Measurements from ENCODE around the gene DHRS12.

DHRS12 gene

GRCh38 chr13:51800486-51800885 is 3.5 kb downstream of the DHRS12 start:
- Histone ChIP-seq H3K27me3 (ENCODE audit: control insufficient read depth in 5 of 5, insufficient read depth in 4 of 5, low read length in 5 of 5) (no peaks in the 10 kb centered on the region), H3K9ac (ENCODE audit: low read length in 5 of 5) (no peak overlapping the region), H3K9me3 (ENCODE audit: control insufficient read depth in 5 of 5, low read length in 5 of 5) (no peaks in the 10 kb centered on the region), H3K4me3 (ENCODE audit: low read depth in 1 of 5, low read length in 5 of 5) (no peak overlapping the region), H3K36me3 (ENCODE audit: control insufficient read depth in 5 of 5, insufficient read depth in 5 of 5, low read length in 5 of 5) (peaks cover 0 to 31% (median 28%) of the 10 kb centered on the region in 5 donors), H3K27ac (ENCODE audit: low read depth, low read length) (peak overlapping the region; percentile 99), H3K4me1 (ENCODE audit: control insufficient read depth in 5 of 5, insufficient read depth in 5 of 5, low read length in 5 of 5) (peaks cover 17 to 51% (median 49%) of the 10 kb centered on the region in 5 donors)

- H3K4me3 ChIP-seq (ENCODE audit: low read depth in 1 of 5, low read length in 5 of 5): no peak overlapping the region
- H3K4me1 ChIP-seq (ENCODE audit: control insufficient read depth in 5 of 5, insufficient read depth in 5 of 5, low read length in 5 of 5): peaks cover 15 to 39% (median 37%) of the 10 kb centered on the region in 5 donors
- no peak overlapping the region for H3K27ac ChIP-seq (ENCODE audit: low read depth, low read length)
- no peak overlapping the region for H3K9ac ChIP-seq (ENCODE audit: low read length in 5 of 5)
- H3K36me3 ChIP-seq (ENCODE audit: control insufficient read depth in 5 of 5, insufficient read depth in 5 of 5, low read length in 5 of 5): peaks cover 0 to 38% (median 28%) of the 10 kb centered on the region in 5 donors
- no peaks in the 10 kb centered on the region for H3K27me3 ChIP-seq (ENCODE audit: control insufficient read depth in 5 of 5, insufficient read depth in 4 of 5, low read length in 5 of 5)
- no peaks in the 10 kb centered on the region for H3K9me3 ChIP-seq (ENCODE audit: control insufficient read depth in 5 of 5, low read length in 5 of 5)
Observed at GRCh38 chr13:51799261-51799660, 4.7 kb downstream of the DHRS12 start.

GRCh38 chr13:51797664-51798488 is 6.1 kb downstream of the DHRS12 start:
- Histone ChIP-seq H3K9ac (ENCODE audit: low read length in 5 of 5) (no peak overlapping the region), H3K36me3 (ENCODE audit: control insufficient read depth in 5 of 5, insufficient read depth in 5 of 5, low read length in 5 of 5) (peaks cover 0 to 41% (median 29%) of the 10 kb centered on the region in 5 donors), H3K9me3 (ENCODE audit: control insufficient read depth in 5 of 5, low read length in 5 of 5) (no peaks in the 10 kb centered on the region)

GRCh38 chr13:51796546-51796945 is 7.4 kb downstream of the DHRS12 start:
- peaks cover 0 to 41% (median 29%) of the 10 kb centered on the region in 5 donors for H3K36me3 ChIP-seq (ENCODE audit: control insufficient read depth in 5 of 5, insufficient read depth in 5 of 5, low read length in 5 of 5)
- H3K4me1 ChIP-seq (ENCODE audit: control insufficient read depth in 5 of 5, insufficient read depth in 5 of 5, low read length in 5 of 5): peaks cover 1 to 26% (median 22%) of the 10 kb centered on the region in 5 donors
- H3K9me3 ChIP-seq (ENCODE audit: control insufficient read depth in 5 of 5, low read length in 5 of 5): no peaks in the 10 kb centered on the region
- no peak overlapping the region for H3K4me3 ChIP-seq (ENCODE audit: low read depth in 1 of 5, low read length in 5 of 5)
- H3K9ac ChIP-seq (ENCODE audit: low read length in 5 of 5): no peak overlapping the region
- H3K27me3 ChIP-seq (ENCODE audit: control insufficient read depth in 5 of 5, insufficient read depth in 4 of 5, low read length in 5 of 5): no peaks in the 10 kb centered on the region
- H3K27ac ChIP-seq (ENCODE audit: low read depth, low read length): no peak overlapping the region

More at GRCh38 chr13:51797664-51798488, 6.1 kb downstream of the DHRS12 start:
- H3K27ac ChIP-seq (ENCODE audit: low read depth, low read length): no peak overlapping the region
- H3K4me1 ChIP-seq (ENCODE audit: control insufficient read depth in 5 of 5, insufficient read depth in 5 of 5, low read length in 5 of 5): peaks cover 11 to 39% (median 35%) of the 10 kb centered on the region in 5 donors
- no peaks in the 10 kb centered on the region for H3K27me3 ChIP-seq (ENCODE audit: control insufficient read depth in 5 of 5, insufficient read depth in 4 of 5, low read length in 5 of 5)
- H3K4me3 ChIP-seq (ENCODE audit: low read depth in 1 of 5, low read length in 5 of 5): no peak overlapping the region

- Histone ChIP-seq H3K9me3 (ENCODE audit: control insufficient read depth in 5 of 5, low read length in 5 of 5) (no peaks in the 10 kb centered on the region), H3K4me1 (ENCODE audit: control insufficient read depth in 5 of 5, insufficient read depth in 5 of 5, low read length in 5 of 5) (peaks cover 0 to 15% (median 11%) of the 10 kb centered on the region in 5 donors), H3K27ac (ENCODE audit: low read depth, low read length) (no peak overlapping the region), H3K36me3 (ENCODE audit: control insufficient read depth in 5 of 5, insufficient read depth in 5 of 5, low read length in 5 of 5) (peaks cover 0 to 41% (median 29%) of the 10 kb centered on the region in 5 donors), H3K27me3 (ENCODE audit: control insufficient read depth in 5 of 5, insufficient read depth in 4 of 5, low read length in 5 of 5) (no peaks in the 10 kb centered on the region), H3K9ac (ENCODE audit: low read length in 5 of 5) (no peak overlapping the region), H3K4me3 (ENCODE audit: low read depth in 1 of 5, low read length in 5 of 5) (no peak overlapping the region)
Observed at GRCh38 chr13:51795419-51795818, 8.5 kb downstream of the DHRS12 start.

GRCh38 chr13:51794964-51795363 is 9.0 kb downstream of the DHRS12 start:
- Histone ChIP-seq H3K27ac (ENCODE audit: low read depth, low read length) (no peak overlapping the region), H3K9ac (ENCODE audit: low read length in 5 of 5) (no peak overlapping the region), H3K4me3 (ENCODE audit: low read depth in 1 of 5, low read length in 5 of 5) (no peak overlapping the region), H3K9me3 (ENCODE audit: control insufficient read depth in 5 of 5, low read length in 5 of 5) (no peaks in the 10 kb centered on the region), H3K27me3 (ENCODE audit: control insufficient read depth in 5 of 5, insufficient read depth in 4 of 5, low read length in 5 of 5) (no peaks in the 10 kb centered on the region), H3K36me3 (ENCODE audit: control insufficient read depth in 5 of 5, insufficient read depth in 5 of 5, low read length in 5 of 5) (peaks cover 0 to 41% (median 29%) of the 10 kb centered on the region in 5 donors), H3K4me1 (ENCODE audit: control insufficient read depth in 5 of 5, insufficient read depth in 5 of 5, low read length in 5 of 5) (peaks cover 0 to 10% (median 6%) of the 10 kb centered on the region in 5 donors)

GRCh38 chr13:51793570-51794271 is 10.2 kb downstream of the DHRS12 start:
- Histone ChIP-seq H3K9ac (ENCODE audit: low read length in 5 of 5) (no peak overlapping the region), H3K4me1 (ENCODE audit: control insufficient read depth in 5 of 5, insufficient read depth in 5 of 5, low read length in 5 of 5) (peaks cover 0 to 9% (median 3%) of the 10 kb centered on the region in 5 donors), H3K36me3 (ENCODE audit: control insufficient read depth in 5 of 5, insufficient read depth in 5 of 5, low read length in 5 of 5) (peaks cover 0 to 46% (median 30%) of the 10 kb centered on the region in 5 donors), H3K4me3 (ENCODE audit: low read depth in 1 of 5, low read length in 5 of 5) (no peak overlapping the region), H3K27ac (ENCODE audit: low read depth, low read length) (no peak overlapping the region), H3K27me3 (ENCODE audit: control insufficient read depth in 5 of 5, insufficient read depth in 4 of 5, low read length in 5 of 5) (no peaks in the 10 kb centered on the region), H3K9me3 (ENCODE audit: control insufficient read depth in 5 of 5, low read length in 5 of 5) (no peaks in the 10 kb centered on the region)

GRCh38 chr13:51786425-51787265 is 17.3 kb downstream of the DHRS12 start:
- H3K27me3 ChIP-seq (ENCODE audit: control insufficient read depth in 5 of 5, insufficient read depth in 4 of 5, low read length in 5 of 5): no peaks in the 10 kb centered on the region
- peak overlapping the region in 4 of 5 donors; percentile 7 to 36 (median 26) for H3K4me3 ChIP-seq (ENCODE audit: low read depth in 1 of 5, low read length in 5 of 5)
- H3K4me1 ChIP-seq (ENCODE audit: control insufficient read depth in 5 of 5, insufficient read depth in 5 of 5, low read length in 5 of 5): peaks cover 19 to 29% (median 26%) of the 10 kb centered on the region in 5 donors
- H3K27ac ChIP-seq (ENCODE audit: low read depth, low read length): peak overlapping the region; percentile 87
- H3K9ac ChIP-seq (ENCODE audit: low read length in 5 of 5): peak overlapping the region in 1 of 5 donors; percentile 41
- H3K36me3 ChIP-seq (ENCODE audit: control insufficient read depth in 5 of 5, insufficient read depth in 5 of 5, low read length in 5 of 5): peaks cover 0 to 10% (median 4%) of the 10 kb centered on the region in 5 donors
- H3K9me3 ChIP-seq (ENCODE audit: control insufficient read depth in 5 of 5, low read length in 5 of 5): no peaks in the 10 kb centered on the region

- Histone ChIP-seq H3K36me3 (ENCODE audit: control insufficient read depth in 5 of 5, insufficient read depth in 5 of 5, low read length in 5 of 5) (peaks cover 0 to 14% (median 3%) of the 10 kb centered on the region in 5 donors), H3K9me3 (ENCODE audit: control insufficient read depth in 5 of 5, low read length in 5 of 5) (no peaks in the 10 kb centered on the region), H3K4me3 (ENCODE audit: low read depth in 1 of 5, low read length in 5 of 5) (peak overlapping the region in 4 of 5 donors; percentile 7 to 36 (median 26)), H3K9ac (ENCODE audit: low read length in 5 of 5) (peak overlapping the region in 1 of 5 donors; percentile 41), H3K27ac (ENCODE audit: low read depth, low read length) (peak overlapping the region; percentile 87), H3K4me1 (ENCODE audit: control insufficient read depth in 5 of 5, insufficient read depth in 5 of 5, low read length in 5 of 5) (peaks cover 19 to 33% (median 30%) of the 10 kb centered on the region in 5 donors), H3K27me3 (ENCODE audit: control insufficient read depth in 5 of 5, insufficient read depth in 4 of 5, low read length in 5 of 5) (no peaks in the 10 kb centered on the region)
Observed at GRCh38 chr13:51785712-51786424, 18.1 kb downstream of the DHRS12 start.
